Loucy (cell line): ENCODE results near the gene KCNQ4.

Experiments
- H2AFZ ChIP-seq: fragments of 200-600 bp; sonication (generic); 2 replicates; pipeline ENCODE4 v1.6.0; 2016; ENCODE audit warnings: antibody characterized with exemption, mild to moderate bottlenecking, low read length, moderate library complexity
- H3F3A ChIP-seq: fragments of 200-600 bp; 2 replicates; pipeline ENCODE4 v1.6.0; 2016; ENCODE audit warnings: antibody characterized with exemption, low read depth, mild to moderate bottlenecking
- H3K27me3 ChIP-seq: fragments of 200-600 bp; sonication (generic); 2 replicates; pipeline ENCODE4 v1.6.1; 2014; ENCODE audit warnings: low read length, mild to moderate bottlenecking; ENCODE audit not compliant: insufficient read depth, poor library complexity, severe bottlenecking
- H3K36me3 ChIP-seq: fragments of 200-600 bp; sonication (generic); 2 replicates; pipeline ENCODE4 v1.6.1; 2016; ENCODE audit warnings: low read length; ENCODE audit not compliant: insufficient read depth
- H3K4me1 ChIP-seq: fragments of 200-600 bp; sonication (generic); 2 replicates; pipeline ENCODE4 v1.5.1; 2014; ENCODE audit warnings: low read length, mild to moderate bottlenecking; ENCODE audit not compliant: insufficient read depth, poor library complexity, severe bottlenecking
- H3K4me2 ChIP-seq: fragments of 200-600 bp; sonication (generic); 2 replicates; pipeline ENCODE4 v1.6.0; 2014; ENCODE audit warnings: antibody characterized with exemption, low read length, low read depth, mild to moderate bottlenecking; ENCODE audit not compliant: poor library complexity, severe bottlenecking
- H3K4me3 ChIP-seq: fragments of 200-600 bp; sonication (generic); 2 replicates; pipeline ENCODE4 v1.5.1; 2014; ENCODE audit warnings: low read length, mild to moderate bottlenecking, mixed read lengths; ENCODE audit not compliant: poor library complexity, severe bottlenecking
- H3K79me2 ChIP-seq: fragments of 200-600 bp; sonication (generic); 2 replicates; pipeline ENCODE4 v1.6.1; 2014; ENCODE audit warnings: low read length; ENCODE audit not compliant: insufficient read depth
- H3K9ac ChIP-seq: fragments of 200-600 bp; sonication (generic); 2 replicates; pipeline ENCODE4 v1.6.0; 2014; ENCODE audit warnings: mild to moderate bottlenecking, low read depth, low read length, moderate library complexity; ENCODE audit not compliant: poor library complexity, severe bottlenecking
- H3K9me2 ChIP-seq: fragments of 200-600 bp; sonication (generic); replicated peaks from 2 replicates; pipeline ENCODE4 v1.6.1; 2016; ENCODE audit warnings: low read depth, low read length, mixed read lengths
- H3K9me3 ChIP-seq: fragments of 200-600 bp; sonication (generic); 2 replicates; pipeline ENCODE4 v1.6.1; 2014; ENCODE audit warnings: mild to moderate bottlenecking, antibody characterized with exemption, low read length, low read depth; ENCODE audit not compliant: insufficient read depth
- H4K20me1 ChIP-seq: fragments of 200-600 bp; sonication (generic); 2 replicates; pipeline ENCODE4 v1.6.0; 2014; ENCODE audit warnings: antibody characterized with exemption, low read length, mild to moderate bottlenecking; ENCODE audit not compliant: insufficient read depth, poor library complexity, severe bottlenecking
- EZH2phosphoT487 ChIP-seq: fragments of 200-600 bp; IDR thresholded peaks from 2 replicates; pipeline ENCODE4 v1.6.1; 2018; ENCODE audit warnings: antibody characterized with exemption, mild to moderate bottlenecking, moderate library complexity, borderline replicate concordance
- TF ChIP-seq, protein P1 (sequence below): fragments of 200-600 bp; sonication (generic); conservative IDR thresholded peaks from 2 replicates; pipeline ENCODE4 v1.5.1; 2014; ENCODE audit warnings: mild to moderate bottlenecking, antibody characterized with exemption, low read length

Gene KCNQ4

DNA sequence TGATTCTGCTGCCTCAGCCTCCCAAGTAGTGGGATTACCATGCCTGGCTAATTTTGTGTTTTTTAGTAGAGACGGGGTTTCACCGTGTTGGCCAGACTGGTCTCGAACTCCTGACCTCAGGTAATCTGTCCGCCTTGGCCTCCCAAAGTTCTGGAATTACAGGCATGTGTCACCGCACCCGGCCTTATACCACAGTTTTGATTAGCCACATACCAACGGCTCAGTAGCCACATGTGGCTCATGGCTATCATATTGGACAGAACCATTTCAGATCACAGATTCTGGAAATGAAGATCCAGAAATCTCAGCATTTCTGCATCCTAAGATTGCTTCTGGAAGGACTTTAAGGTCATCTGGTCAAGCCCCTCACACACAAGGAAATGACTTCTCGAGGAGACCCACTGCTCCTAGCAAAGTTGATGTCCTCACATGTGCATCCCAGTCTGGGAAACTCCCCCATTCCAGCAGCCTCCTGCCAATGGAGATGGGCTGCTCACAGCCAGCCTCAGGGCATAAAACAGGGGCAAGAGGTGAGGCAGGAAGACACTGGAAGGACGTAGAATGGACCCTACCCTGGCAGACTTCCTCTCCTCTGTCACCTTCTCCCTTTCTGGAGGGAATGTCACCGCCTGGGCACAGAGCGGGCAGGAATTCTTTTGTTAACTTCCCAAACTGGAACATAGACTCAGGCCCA lies 96.0 kb downstream of the KCNQ4 start:
- H3K4me1 ChIP-seq, result peaks cover 39% of the 10 kb centered on the region
- peaks cover 7% of the 10 kb centered on the region; the same call in 1 of the 2 replicates for H3F3A ChIP-seq
- no peaks in the 10 kb centered on the region for H3K27me3 ChIP-seq
- no peak overlapping the region for H3K4me2 ChIP-seq
- H2AFZ ChIP-seq, result peak overlapping the region; percentile 60; the same call in 1 of the 2 replicates
- H4K20me1 ChIP-seq, result no peaks in the 10 kb centered on the region
- TF ChIP-seq EZH2phosphoT487, result no peak
- TF ChIP-seq, protein P1, sequence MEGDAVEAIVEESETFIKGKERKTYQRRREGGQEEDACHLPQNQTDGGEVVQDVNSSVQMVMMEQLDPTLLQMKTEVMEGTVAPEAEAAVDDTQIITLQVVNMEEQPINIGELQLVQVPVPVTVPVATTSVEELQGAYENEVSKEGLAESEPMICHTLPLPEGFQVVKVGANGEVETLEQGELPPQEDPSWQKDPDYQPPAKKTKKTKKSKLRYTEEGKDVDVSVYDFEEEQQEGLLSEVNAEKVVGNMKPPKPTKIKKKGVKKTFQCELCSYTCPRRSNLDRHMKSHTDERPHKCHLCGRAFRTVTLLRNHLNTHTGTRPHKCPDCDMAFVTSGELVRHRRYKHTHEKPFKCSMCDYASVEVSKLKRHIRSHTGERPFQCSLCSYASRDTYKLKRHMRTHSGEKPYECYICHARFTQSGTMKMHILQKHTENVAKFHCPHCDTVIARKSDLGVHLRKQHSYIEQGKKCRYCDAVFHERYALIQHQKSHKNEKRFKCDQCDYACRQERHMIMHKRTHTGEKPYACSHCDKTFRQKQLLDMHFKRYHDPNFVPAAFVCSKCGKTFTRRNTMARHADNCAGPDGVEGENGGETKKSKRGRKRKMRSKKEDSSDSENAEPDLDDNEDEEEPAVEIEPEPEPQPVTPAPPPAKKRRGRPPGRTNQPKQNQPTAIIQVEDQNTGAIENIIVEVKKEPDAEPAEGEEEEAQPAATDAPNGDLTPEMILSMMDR, result no peak
- H3K9ac ChIP-seq, result no peak overlapping the region
- H3K9me3 ChIP-seq, result no peaks in the 10 kb centered on the region
- no peak overlapping the region for H3K4me3 ChIP-seq
- no peaks in the 10 kb centered on the region for H3K79me2 ChIP-seq
- H3K36me3 ChIP-seq, result no peaks in the 10 kb centered on the region
- H3K9me2 ChIP-seq, result no peaks in the 10 kb centered on the region

DNA sequence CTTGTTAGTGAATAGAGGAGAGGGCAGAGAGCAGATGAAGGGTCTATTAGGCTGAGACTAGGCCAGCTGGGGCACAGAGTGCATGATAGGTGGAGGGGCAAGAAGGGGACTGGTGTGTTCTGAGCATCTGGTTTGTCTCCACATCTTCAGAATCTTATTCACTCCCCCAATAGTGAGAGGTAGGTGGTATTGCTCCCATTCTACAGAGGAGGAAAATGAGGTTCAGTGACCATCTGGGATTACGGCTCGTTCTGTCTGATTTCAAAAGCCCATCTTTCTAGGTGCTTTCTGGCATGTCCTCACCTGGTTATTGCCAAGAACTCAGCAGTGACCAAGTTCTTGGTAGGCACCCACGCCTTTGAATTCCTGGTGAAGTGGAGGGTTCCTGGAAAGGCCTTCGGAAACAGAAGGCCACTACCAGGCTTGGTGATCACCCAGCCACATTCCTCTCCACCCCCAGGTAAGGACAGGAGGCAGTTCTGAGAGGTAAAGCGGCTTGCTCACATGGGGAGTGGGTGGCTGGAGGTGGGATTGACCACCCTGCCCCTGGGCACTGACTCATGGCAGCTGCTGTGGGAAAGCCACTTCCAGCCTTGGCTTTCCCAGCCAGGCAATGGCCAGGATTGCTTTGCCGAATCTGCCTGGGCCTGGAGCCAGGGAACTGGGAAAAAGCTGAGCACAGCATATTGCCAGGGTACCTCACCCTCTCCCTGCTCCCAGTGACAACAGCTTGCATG lies 97.4 kb downstream of the KCNQ4 start:
- Histone ChIP-seq H3K9me3 (no peaks in the 10 kb centered on the region), H3K27me3 (no peaks in the 10 kb centered on the region), H3K9me2 (no peaks in the 10 kb centered on the region), H3K4me3 (no peak overlapping the region), H3K79me2 (no peaks in the 10 kb centered on the region), H3K9ac (no peak overlapping the region), H3F3A (peaks cover 6% of the 10 kb centered on the region; the same call in 1 of the 2 replicates), H4K20me1 (no peaks in the 10 kb centered on the region), H3K36me3 (no peaks in the 10 kb centered on the region), H3K4me1 (peaks cover 30% of the 10 kb centered on the region), H2AFZ (no peak overlapping the region), H3K4me2 (no peak overlapping the region)
- TF ChIP-seq, protein P1, result no peak
- TF ChIP-seq EZH2phosphoT487, result no peak

DNA sequence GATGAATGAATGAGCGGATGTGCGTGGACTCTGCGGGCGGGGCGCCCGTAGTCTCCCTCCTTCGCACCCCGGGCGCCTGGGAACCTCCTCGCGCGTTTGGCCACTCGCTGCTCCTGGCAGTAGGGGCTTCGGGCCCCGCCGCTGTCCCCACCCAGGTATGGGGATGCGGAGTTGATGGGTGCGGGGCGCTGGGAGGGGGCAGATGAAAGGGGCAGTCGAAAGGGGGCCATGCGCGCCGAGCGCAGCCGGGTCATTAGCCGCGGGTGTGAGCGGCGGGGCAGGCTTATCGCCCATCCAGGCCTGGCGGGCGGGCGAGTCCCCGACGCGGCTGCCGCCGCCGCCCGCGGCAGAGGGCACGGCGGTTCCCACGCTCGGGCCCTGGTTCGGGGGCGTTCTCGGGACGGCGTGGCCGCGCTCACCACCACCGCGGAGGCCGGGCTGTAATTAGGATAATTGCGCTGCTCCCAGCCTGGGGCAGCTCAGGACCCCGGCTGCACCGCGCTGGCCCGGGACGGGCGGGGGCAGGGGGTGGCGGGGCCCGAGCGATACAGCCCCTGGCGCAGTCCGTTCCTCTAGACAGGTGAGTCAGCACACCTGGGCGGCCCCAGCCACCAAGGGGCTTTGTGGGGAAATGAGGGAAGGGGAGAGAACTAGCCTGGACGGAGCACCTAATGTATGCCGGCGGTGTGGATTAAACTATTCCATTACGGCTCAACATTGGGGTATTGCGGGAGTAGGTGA lies 100.6 kb downstream of the KCNQ4 start:
- no peaks in the 10 kb centered on the region for H3K79me2 ChIP-seq
- H3K4me3 ChIP-seq, result no peak overlapping the region
- H3K9ac ChIP-seq, result no peak overlapping the region
- H2AFZ ChIP-seq, result no peak overlapping the region
- no peak for TF ChIP-seq EZH2phosphoT487
- TF ChIP-seq, protein P1, result no peak
- H3K9me2 ChIP-seq, result no peaks in the 10 kb centered on the region
- H3F3A ChIP-seq, result no peaks in the 10 kb centered on the region
- H3K27me3 ChIP-seq, result no peaks in the 10 kb centered on the region
- H3K4me2 ChIP-seq, result no peak overlapping the region
- H4K20me1 ChIP-seq, result no peaks in the 10 kb centered on the region
- H3K4me1 ChIP-seq, result peaks cover 3% of the 10 kb centered on the region
- H3K9me3 ChIP-seq, result no peaks in the 10 kb centered on the region
- no peaks in the 10 kb centered on the region for H3K36me3 ChIP-seq
